Upper lobe of left lung (tissue), 4 donors: ENCODE data around the gene AGBL1.

Experiments used
- EP300 ChIP-seq, 4 donors: sonication (generic); formaldehyde crosslinking; IDR thresholded peaks; one replicate each; pipeline ENCODE4 v1.5.1; 2017; ENCODE audit warnings: antibody characterized with exemption in 4 of 4, control low read depth in 2 of 4
- TF ChIP-seq, protein P1 (sequence below), 6 experiments: fragments of 450-650 bp in 4 of 6; fragments of 200-600 bp in 2 of 6; sonication (generic) in 2 of 6; IDR thresholded peaks; one replicate each; pipeline ENCODE4 v1.5.1; 2016 to 2019; ENCODE audit warnings: antibody characterized with exemption in 6 of 6

DNA sequence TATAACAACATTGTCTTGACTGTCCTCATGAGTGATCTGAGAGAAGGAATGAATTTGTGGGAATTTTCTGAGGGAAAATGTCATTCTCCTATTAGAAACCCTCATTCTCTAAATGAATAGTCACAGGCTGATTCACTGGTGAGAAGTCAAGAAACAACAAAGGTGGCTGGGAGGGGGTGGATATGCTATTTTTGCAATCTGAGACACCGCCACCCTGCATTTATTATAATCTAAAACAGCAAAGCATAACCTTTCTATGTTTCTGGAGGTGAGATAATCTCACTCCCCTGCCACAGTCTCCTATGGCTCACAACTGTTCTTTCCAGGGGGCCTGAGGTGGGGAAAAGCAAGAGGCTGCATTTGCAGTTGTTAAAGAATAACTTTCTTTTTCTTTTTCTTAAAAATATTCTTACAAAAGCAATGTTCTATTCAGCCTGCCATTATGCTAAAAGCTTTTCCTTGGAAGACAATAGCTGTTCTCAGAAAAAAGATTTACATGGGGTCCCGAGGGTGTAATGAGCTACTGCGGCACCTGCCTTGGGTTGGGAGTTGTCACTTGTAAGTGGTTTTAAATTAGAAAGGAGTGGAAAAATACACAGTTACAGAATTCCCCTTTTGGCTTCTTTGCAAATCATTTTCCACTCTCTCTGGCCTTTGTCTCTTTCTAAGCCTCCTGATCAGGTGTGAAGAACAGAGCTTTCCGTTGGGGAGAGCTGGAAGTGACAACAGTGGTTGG lies 220.9 kb downstream of the AGBL1 start:
- TF ChIP-seq, protein P1, sequence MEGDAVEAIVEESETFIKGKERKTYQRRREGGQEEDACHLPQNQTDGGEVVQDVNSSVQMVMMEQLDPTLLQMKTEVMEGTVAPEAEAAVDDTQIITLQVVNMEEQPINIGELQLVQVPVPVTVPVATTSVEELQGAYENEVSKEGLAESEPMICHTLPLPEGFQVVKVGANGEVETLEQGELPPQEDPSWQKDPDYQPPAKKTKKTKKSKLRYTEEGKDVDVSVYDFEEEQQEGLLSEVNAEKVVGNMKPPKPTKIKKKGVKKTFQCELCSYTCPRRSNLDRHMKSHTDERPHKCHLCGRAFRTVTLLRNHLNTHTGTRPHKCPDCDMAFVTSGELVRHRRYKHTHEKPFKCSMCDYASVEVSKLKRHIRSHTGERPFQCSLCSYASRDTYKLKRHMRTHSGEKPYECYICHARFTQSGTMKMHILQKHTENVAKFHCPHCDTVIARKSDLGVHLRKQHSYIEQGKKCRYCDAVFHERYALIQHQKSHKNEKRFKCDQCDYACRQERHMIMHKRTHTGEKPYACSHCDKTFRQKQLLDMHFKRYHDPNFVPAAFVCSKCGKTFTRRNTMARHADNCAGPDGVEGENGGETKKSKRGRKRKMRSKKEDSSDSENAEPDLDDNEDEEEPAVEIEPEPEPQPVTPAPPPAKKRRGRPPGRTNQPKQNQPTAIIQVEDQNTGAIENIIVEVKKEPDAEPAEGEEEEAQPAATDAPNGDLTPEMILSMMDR (IDR thresholded peaks at IDR 0.05) = no peak
- TF ChIP-seq EP300 (IDR thresholded peaks at IDR 0.05) = no peak
